ENCODE measurements around the gene SYTL3. TPM values are rescaled to one million over a fixed set of nuclear protein-coding genes. Genes with fewer than 3 reads are reported as not detected.

The SYTL3 gene
- total and polyA plus RNA-seq, 7 donors = 1.6 to 6.9 (median 3.3) TPM

DNA sequence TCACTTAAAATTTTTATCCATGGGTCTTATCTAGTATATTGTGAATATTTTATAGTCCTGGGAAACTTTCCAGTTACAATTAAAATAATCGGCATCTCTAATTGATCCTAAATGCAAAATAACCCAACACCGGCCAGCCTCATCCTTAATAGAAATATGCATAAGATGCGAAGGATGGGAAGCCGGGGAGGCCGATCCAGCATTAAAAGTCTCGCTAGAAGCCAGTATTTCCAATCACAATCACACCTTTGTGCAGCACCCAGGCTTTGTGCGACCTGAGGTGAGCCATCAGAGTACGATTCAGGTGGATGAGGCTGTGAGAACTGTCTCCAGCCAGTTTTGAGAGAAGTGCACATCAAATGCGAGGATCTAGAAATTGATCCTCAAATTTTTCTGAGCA, 104.0 kb downstream of the SYTL3 start:
- intact Hi-C loops (cut with DNase I) = loop anchor here (5.0 kb wide), 1 partner anchor 47 kb away; no protein-coding TSS in a partner anchor
- no peaks in the 10 kb centered on the region for H3K36me3 ChIP-seq
- H3K27ac ChIP-seq = no peak overlapping the region
- H3K27me3 ChIP-seq = no peaks in the 10 kb centered on the region
- no peaks in the 10 kb centered on the region for H3K9me3 ChIP-seq
- DNase-seq = no peak
- no peak overlapping the region for H3K4me3 ChIP-seq
- 84% methylated on average over 9 of the region's 9 CpGs for WGBS, 2 donors
- no peak for TF ChIP-seq POLR2A (IDR thresholded peaks at IDR 0.05)
- no peak for TF ChIP-seq POLR2AphosphoS5 (IDR thresholded peaks at IDR 0.05)
- TF ChIP-seq EP300 (IDR thresholded peaks at IDR 0.05) = no peak
- TF ChIP-seq, protein P1, sequence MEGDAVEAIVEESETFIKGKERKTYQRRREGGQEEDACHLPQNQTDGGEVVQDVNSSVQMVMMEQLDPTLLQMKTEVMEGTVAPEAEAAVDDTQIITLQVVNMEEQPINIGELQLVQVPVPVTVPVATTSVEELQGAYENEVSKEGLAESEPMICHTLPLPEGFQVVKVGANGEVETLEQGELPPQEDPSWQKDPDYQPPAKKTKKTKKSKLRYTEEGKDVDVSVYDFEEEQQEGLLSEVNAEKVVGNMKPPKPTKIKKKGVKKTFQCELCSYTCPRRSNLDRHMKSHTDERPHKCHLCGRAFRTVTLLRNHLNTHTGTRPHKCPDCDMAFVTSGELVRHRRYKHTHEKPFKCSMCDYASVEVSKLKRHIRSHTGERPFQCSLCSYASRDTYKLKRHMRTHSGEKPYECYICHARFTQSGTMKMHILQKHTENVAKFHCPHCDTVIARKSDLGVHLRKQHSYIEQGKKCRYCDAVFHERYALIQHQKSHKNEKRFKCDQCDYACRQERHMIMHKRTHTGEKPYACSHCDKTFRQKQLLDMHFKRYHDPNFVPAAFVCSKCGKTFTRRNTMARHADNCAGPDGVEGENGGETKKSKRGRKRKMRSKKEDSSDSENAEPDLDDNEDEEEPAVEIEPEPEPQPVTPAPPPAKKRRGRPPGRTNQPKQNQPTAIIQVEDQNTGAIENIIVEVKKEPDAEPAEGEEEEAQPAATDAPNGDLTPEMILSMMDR (IDR thresholded peaks at IDR 0.05) = no peak
- peaks cover 0 to 12% (median 10%) of the 10 kb centered on the region in 4 donors for H3K4me1 ChIP-seq

- H3K27me3 ChIP-seq = no peaks in the 10 kb centered on the region
- TF ChIP-seq POLR2A (IDR thresholded peaks at IDR 0.05) = no peak
- TF ChIP-seq POLR2AphosphoS5 (IDR thresholded peaks at IDR 0.05) = no peak
- TF ChIP-seq, protein P1 (IDR thresholded peaks at IDR 0.05) = no peak
- TF ChIP-seq EP300 (IDR thresholded peaks at IDR 0.05) = no peak
- DNase-seq = no peak
- 55 to 90% methylated on average over 11 of the region's 11 CpGs for WGBS, 2 donors
- no peaks in the 10 kb centered on the region for H3K9me3 ChIP-seq
- H3K4me1 ChIP-seq = peaks cover 0 to 12% (median 10%) of the 10 kb centered on the region in 4 donors
- no peak overlapping the region for H3K27ac ChIP-seq
- H3K36me3 ChIP-seq = no peaks in the 10 kb centered on the region
- intact Hi-C loops (cut with DNase I) = loop anchor here (5.0 kb wide), 1 partner anchor 47 kb away; no protein-coding TSS in a partner anchor
- H3K4me3 ChIP-seq = no peak overlapping the region
Observed at GRCh38 chr6:158754738-158755137, 104.9 kb downstream of the SYTL3 start.

- Histone ChIP-seq H3K4me1 (peaks cover 0 to 12% (median 10%) of the 10 kb centered on the region in 4 donors), H3K9me3 (no peaks in the 10 kb centered on the region), H3K27ac (no peak overlapping the region), H3K36me3 (no peaks in the 10 kb centered on the region), H3K4me3 (no peak overlapping the region), H3K27me3 (no peaks in the 10 kb centered on the region)
- DNase-seq = no peak
- TF ChIP-seq POLR2AphosphoS5 (IDR thresholded peaks at IDR 0.05) (no peak), POLR2A (IDR thresholded peaks at IDR 0.05) (no peak), EP300 (IDR thresholded peaks at IDR 0.05) (no peak)
- TF ChIP-seq, protein P1 (IDR thresholded peaks at IDR 0.05) = no peak
- WGBS, 2 donors = 94 to 95% methylated on average over 13 of the region's 13 CpGs
- intact Hi-C loops (cut with DNase I) = no loop called here
Observed at GRCh38 chr6:158755636-158756035, 105.8 kb downstream of the SYTL3 start.

- no peak overlapping the region for H3K27ac ChIP-seq
- H3K4me1 ChIP-seq = peaks cover 0 to 12% (median 10%) of the 10 kb centered on the region in 4 donors
- H3K9me3 ChIP-seq = no peaks in the 10 kb centered on the region
- no peak overlapping the region for H3K4me3 ChIP-seq
- H3K36me3 ChIP-seq = no peaks in the 10 kb centered on the region
- TF ChIP-seq, protein P1 (IDR thresholded peaks at IDR 0.05) = no peak
- TF ChIP-seq POLR2A (IDR thresholded peaks at IDR 0.05) (no peak), EP300 (IDR thresholded peaks at IDR 0.05) (no peak), POLR2AphosphoS5 (IDR thresholded peaks at IDR 0.05) (no peak)
- no peak for DNase-seq
- 90 to 92% methylated on average over 9 of the region's 9 CpGs for WGBS, 2 donors
- intact Hi-C loops (cut with DNase I) = no loop called here
- no peaks in the 10 kb centered on the region for H3K27me3 ChIP-seq
Observed at GRCh38 chr6:158756126-158756525, 106.3 kb downstream of the SYTL3 start.
